CD4-positive, alpha-beta T cell (primary cell): Measurements from ENCODE around the gene PDPK1. TPM values are rescaled to one million over a fixed set of nuclear protein-coding genes. Genes with fewer than 3 reads are reported as not detected.
"Not testable (repeated sequence)": the region's sequence is repeated elsewhere in the genome, so short reads cannot be mapped to it uniquely, and the experiment has no call there.

ENCODE experiments used
- ATAC-seq: fragments of 200-7000 bp; cut with Tn5 transposase; one replicate; pipeline ENCODE4 v1.10.0; 2022; ENCODE audit warnings: mild to moderate bottlenecking; ENCODE audit not compliant: poor library complexity
- CTCF ChIA-PET: fragments of 350-600 bp; sonication (Branson Sonifier 250); formaldehyde crosslinking; loops from one replicate; lab custom pipeline; 2021; ENCODE audit warnings: antibody characterized with exemption, inconsistent platforms; lab: Charles Lee
- POLR2A ChIA-PET: fragments of 350-600 bp; sonication (Branson Sonifier 250); formaldehyde crosslinking; loops from one replicate; lab custom pipeline; 2021; ENCODE audit warnings: antibody characterized with exemption, inconsistent platforms; lab: Charles Lee
- DNase-seq, 14 experiments: peaks; one replicate each; pipeline ENCODE4 v3.0.0-alpha.2; 2013 to 2020; ENCODE audit warnings: mixed read lengths in 2 of 14
- H3K27ac ChIP-seq, 2 donors: one replicate each; pipeline versions ENCODE4 v1.5.1 to v1.7.0; 2013; ENCODE audit warnings: low read length in 2 of 2, low read depth in 1 of 2, mild to moderate bottlenecking in 1 of 2
- H3K27me3 ChIP-seq, 2 experiments: 1 replicate in 1 of 2; 2 replicates in 1 of 2; pipeline versions ENCODE4 v1.6.1 to v1.7.0; 2013; ENCODE audit warnings: low read length in 2 of 2, control low read depth in 1 of 2, mild to moderate bottlenecking in 1 of 2, moderate library complexity in 1 of 2; ENCODE audit not compliant: insufficient read depth in 2 of 2, control insufficient read depth in 1 of 2
- H3K36me3 ChIP-seq: one replicate; pipeline ENCODE4 v1.6.1; 2013; ENCODE audit warnings: low read length, control low read depth; ENCODE audit not compliant: insufficient read depth
- H3K4me1 ChIP-seq: one replicate; pipeline ENCODE4 v1.6.1; 2013; ENCODE audit warnings: low read length, control low read depth; ENCODE audit not compliant: insufficient read depth
- H3K4me3 ChIP-seq: one replicate; pipeline ENCODE4 v1.5.1; 2013; ENCODE audit warnings: mild to moderate bottlenecking, low read length, moderate library complexity
- H3K9me3 ChIP-seq, 2 experiments: 1 replicate in 1 of 2; 2 replicates in 1 of 2; pipeline versions ENCODE4 v1.6.1 to v1.7.0; 2013; ENCODE audit warnings: low read length in 2 of 2, mild to moderate bottlenecking in 2 of 2, control low read depth in 1 of 2, moderate library complexity in 1 of 2; ENCODE audit not compliant: control insufficient read depth in 1 of 2, insufficient read depth in 1 of 2
- H3K27ac Mint-ChIP-seq: one replicate; pipeline ENCODE4 v1.8.0; 2020; ENCODE audit warnings: mixed read lengths
- H3K27me3 Mint-ChIP-seq: one replicate; pipeline ENCODE4 v1.8.0; 2021; ENCODE audit warnings: mixed read lengths
- H3K36me3 Mint-ChIP-seq: one replicate; pipeline ENCODE4 v1.8.0; 2021; ENCODE audit warnings: low read depth, mixed read lengths
- H3K4me1 Mint-ChIP-seq: one replicate; pipeline ENCODE4 v1.8.0; 2021; ENCODE audit warnings: low read depth, mixed read lengths
- H3K4me3 Mint-ChIP-seq: one replicate; pipeline ENCODE4 v1.8.0; 2020; ENCODE audit warnings: mild to moderate bottlenecking, mixed read lengths
- H3K9me3 Mint-ChIP-seq: one replicate; pipeline ENCODE4 v1.8.0; 2020; ENCODE audit warnings: mixed read lengths
- CTCF ChIP-seq: fragments of 200-600 bp; IDR thresholded peaks from one replicate; pipeline ENCODE4 v1.8.0; 2022; ENCODE audit warnings: antibody characterized with exemption, mild to moderate bottlenecking
- intact Hi-C, 2 experiments: fragments of 100-400 bp; cut with DNase I in 1 of 2; cut with micrococcal nuclease in 1 of 2; formaldehyde crosslinking; loops; one replicate each; pipeline versions ENCODE4 v1.15.1 to v1.9.0; 2023 to 2025; cut with DNase I, micrococcal nuclease
- total RNA-seq, 174 experiments: library from RNA in 2 of 174; stranded (reverse) in 2 of 174; gene quantifications; one replicate each; pipeline ENCODE4 v1.2.3 and lab custom pipeline; 2021 to 2026

PDPK1 gene
- total RNA-seq, 2 experiments from 2014 or later = 46.1 to 51.1 TPM

GRCh38 chr16:2609827-2610470 lies 72.1 kb downstream of the PDPK1 start:
- Mint-ChIP-seq H3K27me3 (no peaks in the 10 kb centered on the region), H3K4me1 (peaks cover 7% of the 10 kb centered on the region), H3K9me3 (no peaks in the 10 kb centered on the region), H3K36me3 (peaks cover 19% of the 10 kb centered on the region), H3K27ac (no peak overlapping the region), H3K4me3 (no peak overlapping the region)
- no peak for ATAC-seq
- no peak overlapping the region for H3K4me3 ChIP-seq
- H3K36me3 ChIP-seq = peaks cover 12% of the 10 kb centered on the region
- no peak for TF ChIP-seq CTCF
- intact Hi-C loops = no loop called here
- DNase-seq = no peak
- H3K27ac ChIP-seq = no peak overlapping the region
- ChIA-PET POLR2A (no interaction called here), CTCF (no interaction called here)
- H3K27me3 ChIP-seq = no peaks in the 10 kb centered on the region
- H3K4me1 ChIP-seq = peaks cover 7% of the 10 kb centered on the region
- H3K9me3 ChIP-seq = no peaks in the 10 kb centered on the region

- POLR2A ChIA-PET = no interaction called here
- no peak for TF ChIP-seq CTCF
- intact Hi-C loops = no loop called here
Observed at GRCh38 chr16:2610781-2611498, 73.1 kb downstream of the PDPK1 start.

GRCh38 chr16:2611499-2611862 lies 73.7 kb downstream of the PDPK1 start:
- H3K27me3 ChIP-seq = no peaks in the 10 kb centered on the region
- intact Hi-C loops = no loop called here
- ChIA-PET POLR2A (no interaction called here), CTCF (no interaction called here)
- H3K4me3 ChIP-seq = no peak overlapping the region
- ATAC-seq (no peak), DNase-seq (no peak)
- no peaks in the 10 kb centered on the region for H3K9me3 ChIP-seq
- no peak overlapping the region for H3K27ac Mint-ChIP-seq
- H3K27me3 Mint-ChIP-seq = no peaks in the 10 kb centered on the region
- H3K4me1 ChIP-seq = peaks cover 7% of the 10 kb centered on the region
- no peaks in the 10 kb centered on the region for H3K9me3 Mint-ChIP-seq
- peaks cover 4% of the 10 kb centered on the region for H3K4me1 Mint-ChIP-seq
- no peak overlapping the region for H3K27ac ChIP-seq
- H3K36me3 ChIP-seq = peaks cover 12% of the 10 kb centered on the region
- peaks cover 23% of the 10 kb centered on the region for H3K36me3 Mint-ChIP-seq
- H3K4me3 Mint-ChIP-seq = no peak overlapping the region
- TF ChIP-seq CTCF = no peak

More at GRCh38 chr16:2610781-2611498, 73.1 kb downstream of the PDPK1 start:
- H3K9me3 Mint-ChIP-seq = no peaks in the 10 kb centered on the region
- ATAC-seq (no peak), DNase-seq (peak in 1 of 14 experiments; percentile 12)
- H3K4me3 Mint-ChIP-seq = no peak overlapping the region
- H3K27me3 ChIP-seq = no peaks in the 10 kb centered on the region
- peaks cover 12% of the 10 kb centered on the region for H3K36me3 ChIP-seq
- CTCF ChIA-PET = no interaction called here
- H3K4me1 ChIP-seq = peaks cover 7% of the 10 kb centered on the region
- no peaks in the 10 kb centered on the region for H3K9me3 ChIP-seq
- H3K27ac Mint-ChIP-seq = no peak overlapping the region
- peaks cover 23% of the 10 kb centered on the region for H3K36me3 Mint-ChIP-seq
- H3K27ac ChIP-seq = no peak overlapping the region
- no peaks in the 10 kb centered on the region for H3K27me3 Mint-ChIP-seq
- peaks cover 4% of the 10 kb centered on the region for H3K4me1 Mint-ChIP-seq
- no peak overlapping the region for H3K4me3 ChIP-seq

GRCh38 chr16:2611877-2612276 lies 74.1 kb downstream of the PDPK1 start:
- H3K4me3 ChIP-seq, H3K27me3 Mint-ChIP-seq, H3K27ac Mint-ChIP-seq, H3K27me3 ChIP-seq, H3K4me3 Mint-ChIP-seq, ATAC-seq, intact Hi-C loops, H3K27ac ChIP-seq, H3K9me3 Mint-ChIP-seq, CTCF ChIA-PET, H3K4me1 ChIP-seq, DNase-seq, POLR2A ChIA-PET, H3K9me3 ChIP-seq, H3K4me1 Mint-ChIP-seq: not testable (repeated sequence)
- peaks cover 12% of the 10 kb centered on the region for H3K36me3 ChIP-seq
- peaks cover 23% of the 10 kb centered on the region for H3K36me3 Mint-ChIP-seq

GRCh38 chr16:2613251-2613650 lies 75.4 kb downstream of the PDPK1 start:
- H3K36me3 ChIP-seq = peaks cover 12% of the 10 kb centered on the region
- intact Hi-C loops, H3K27ac Mint-ChIP-seq, H3K9me3 ChIP-seq, H3K4me3 Mint-ChIP-seq, H3K4me1 ChIP-seq, H3K4me1 Mint-ChIP-seq, ATAC-seq, H3K4me3 ChIP-seq, H3K27me3 ChIP-seq, H3K27me3 Mint-ChIP-seq, H3K27ac ChIP-seq, H3K9me3 Mint-ChIP-seq, DNase-seq, CTCF ChIA-PET, POLR2A ChIA-PET: not testable (repeated sequence)
- peaks cover 23% of the 10 kb centered on the region for H3K36me3 Mint-ChIP-seq
